Breast epithelium (tissue), 4 donors: ENCODE data around the gene TNS3. TPM values are rescaled to one million over a fixed set of nuclear protein-coding genes. Genes with fewer than 3 reads are reported as not detected.

Source experiments
- DNase-seq, 2 donors: peaks; one replicate each; pipeline ENCODE4 v3.0.0-alpha.2; 2019; ENCODE audit warnings: low spot score in 2 of 2
- H3K27ac ChIP-seq, 2 donors: fragments of 200-600 bp; sonication (generic) in 1 of 2; one replicate each; pipeline ENCODE4 v1.5.1; 2016 to 2019; ENCODE audit warnings: mild to moderate bottlenecking in 1 of 2
- H3K27me3 ChIP-seq, 2 donors: fragments of 200-600 bp; sonication (generic) in 1 of 2; one replicate each; pipeline versions ENCODE4 v1.5.1 to v1.6.0; 2017 to 2019; ENCODE audit warnings: control low read depth in 1 of 2, mild to moderate bottlenecking in 1 of 2
- H3K36me3 ChIP-seq: fragments of 200-600 bp; one replicate; pipeline ENCODE4 v1.5.1; 2019
- H3K4me1 ChIP-seq, 2 donors: fragments of 200-600 bp; sonication (generic); one replicate each; pipeline ENCODE4 v1.5.1; 2016 to 2019; ENCODE audit warnings: control low read depth in 1 of 2
- H3K4me3 ChIP-seq, 3 donors: fragments of 200-600 bp; sonication (generic); 1 replicate in 2 of 3; 2 replicates in 1 of 3; pipeline ENCODE4 v1.5.1; 2016 to 2019; ENCODE audit warnings: mild to moderate bottlenecking in 3 of 3, moderate library complexity in 2 of 3
- H3K9me3 ChIP-seq, 2 donors: fragments of 200-600 bp; sonication (generic) in 1 of 2; one replicate each; pipeline ENCODE4 v1.5.1; 2016 to 2019; ENCODE audit warnings: control low read depth in 1 of 2
- POLR2A ChIP-seq: fragments of 450-650 bp; IDR thresholded peaks from one replicate; pipeline ENCODE4 v1.6.1; 2016; ENCODE audit warnings: antibody characterized with exemption, mild to moderate bottlenecking, moderate library complexity
- POLR2AphosphoS5 ChIP-seq, 3 donors: sonication (generic); formaldehyde crosslinking; IDR thresholded peaks; one replicate each; pipeline ENCODE4 v1.6.1; 2017; ENCODE audit warnings: antibody characterized with exemption in 3 of 3
- intact Hi-C: fragments of 100-400 bp; cut with DNase I; formaldehyde crosslinking; loops from one replicate; pipeline ENCODE4 v1.15.1; 2023; ENCODE audit warnings: low total_unique reads
- total RNA-seq, 3 donors: library from RNA; depleted of rRNA; stranded (reverse); fragments of >200 nt; gene quantifications; one replicate each; pipeline ENCODE4 v1.1.0, GENCODE V29; 2016
- TF ChIP-seq, protein P1 (sequence below), 3 donors: fragments of 450-650 bp; IDR thresholded peaks; one replicate each; pipeline ENCODE4 v1.5.1; 2016 to 2017; ENCODE audit warnings: antibody characterized with exemption in 3 of 3, mild to moderate bottlenecking in 3 of 3, moderate library complexity in 3 of 3

The TNS3 gene
- total RNA-seq, 3 donors from 2014 or later: 41.0 to 78.1 (median 56.2) TPM

DNA sequence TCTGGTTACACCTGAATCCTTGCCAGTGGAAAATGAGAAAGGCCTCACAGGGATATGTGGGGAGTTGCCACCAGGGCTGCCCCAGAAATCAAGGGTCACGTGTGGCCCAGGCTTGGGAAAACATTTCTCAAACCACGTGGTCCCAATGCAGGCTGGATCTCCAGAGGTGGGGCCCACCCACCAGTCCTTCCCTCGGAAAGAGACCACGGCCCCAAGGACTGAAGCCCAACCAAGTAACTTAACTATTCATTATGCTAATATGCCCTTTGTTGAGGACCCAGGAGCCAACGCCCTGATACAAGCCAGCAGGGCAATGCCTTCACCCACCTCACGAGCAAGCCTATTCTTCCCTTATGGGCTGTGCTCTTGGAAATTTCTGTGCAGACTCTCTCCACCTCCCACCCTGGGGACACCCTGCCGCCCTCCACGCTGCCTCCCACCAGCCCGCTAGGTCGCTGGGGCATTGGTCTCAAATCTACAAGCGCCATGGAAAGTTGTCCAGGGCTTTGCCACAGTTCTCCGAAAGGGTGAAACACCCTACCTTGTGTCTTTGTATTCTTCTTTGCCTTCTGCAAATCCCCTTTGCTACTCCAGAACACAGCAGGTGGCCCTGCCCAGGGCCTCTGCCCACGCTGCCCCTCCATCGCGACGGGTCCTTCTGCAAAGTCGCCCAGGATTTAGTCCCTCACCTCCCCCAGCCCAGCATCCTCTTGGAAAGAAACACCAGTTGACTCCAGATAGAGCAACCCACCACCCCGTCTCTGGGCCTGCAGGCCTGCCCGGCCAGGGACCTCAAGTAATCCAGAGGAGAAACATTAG lies 8.8 kb downstream of the TNS3 start:
- Histone ChIP-seq H3K4me1 (peaks cover 18 to 42% of the 10 kb centered on the region in 2 donors), H3K36me3 (no peaks in the 10 kb centered on the region), H3K27me3 (no peaks in the 10 kb centered on the region), H3K27ac (peak overlapping the region; percentile 51 to 75), H3K4me3 (no peak overlapping the region), H3K9me3 (no peaks in the 10 kb centered on the region)
- intact Hi-C loops: no loop called here
- no peak for DNase-seq
- TF ChIP-seq, protein P1, sequence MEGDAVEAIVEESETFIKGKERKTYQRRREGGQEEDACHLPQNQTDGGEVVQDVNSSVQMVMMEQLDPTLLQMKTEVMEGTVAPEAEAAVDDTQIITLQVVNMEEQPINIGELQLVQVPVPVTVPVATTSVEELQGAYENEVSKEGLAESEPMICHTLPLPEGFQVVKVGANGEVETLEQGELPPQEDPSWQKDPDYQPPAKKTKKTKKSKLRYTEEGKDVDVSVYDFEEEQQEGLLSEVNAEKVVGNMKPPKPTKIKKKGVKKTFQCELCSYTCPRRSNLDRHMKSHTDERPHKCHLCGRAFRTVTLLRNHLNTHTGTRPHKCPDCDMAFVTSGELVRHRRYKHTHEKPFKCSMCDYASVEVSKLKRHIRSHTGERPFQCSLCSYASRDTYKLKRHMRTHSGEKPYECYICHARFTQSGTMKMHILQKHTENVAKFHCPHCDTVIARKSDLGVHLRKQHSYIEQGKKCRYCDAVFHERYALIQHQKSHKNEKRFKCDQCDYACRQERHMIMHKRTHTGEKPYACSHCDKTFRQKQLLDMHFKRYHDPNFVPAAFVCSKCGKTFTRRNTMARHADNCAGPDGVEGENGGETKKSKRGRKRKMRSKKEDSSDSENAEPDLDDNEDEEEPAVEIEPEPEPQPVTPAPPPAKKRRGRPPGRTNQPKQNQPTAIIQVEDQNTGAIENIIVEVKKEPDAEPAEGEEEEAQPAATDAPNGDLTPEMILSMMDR (IDR thresholded peaks at IDR 0.05): no peak
- no peak for TF ChIP-seq POLR2AphosphoS5 (IDR thresholded peaks at IDR 0.05)
- no peak for TF ChIP-seq POLR2A

DNA sequence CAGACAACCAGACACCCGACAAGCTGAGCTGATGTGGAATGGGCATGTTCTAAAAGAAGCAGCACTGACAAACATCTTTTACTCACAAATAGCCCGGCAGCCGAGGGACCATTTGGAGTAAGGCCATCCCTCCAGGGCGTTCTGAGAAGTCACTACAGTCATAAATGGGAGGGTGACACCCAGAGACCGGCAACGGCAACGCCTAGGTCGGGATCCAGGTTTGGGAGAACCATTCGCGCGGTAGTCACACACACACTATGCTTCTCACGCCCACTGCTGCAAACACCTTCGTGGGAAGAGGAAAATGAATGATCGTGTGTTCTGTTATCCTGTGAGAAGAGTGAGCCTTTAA lies 9.8 kb downstream of the TNS3 start:
- intact Hi-C loops: no loop called here
- DNase-seq: peak in 1 of 2 donors; percentile 32
- Histone ChIP-seq H3K4me1 (peaks cover 18 to 34% of the 10 kb centered on the region in 2 donors), H3K27ac (peak overlapping the region; percentile 77 to 82), H3K4me3 (peak overlapping the region in 2 of 3 donors; percentile 24 to 55), H3K9me3 (no peaks in the 10 kb centered on the region), H3K36me3 (no peaks in the 10 kb centered on the region), H3K27me3 (no peaks in the 10 kb centered on the region)
- TF ChIP-seq POLR2AphosphoS5 (IDR thresholded peaks at IDR 0.05) (no peak), POLR2A (no peak)
- TF ChIP-seq, protein P1 (IDR thresholded peaks at IDR 0.05): no peak

DNA sequence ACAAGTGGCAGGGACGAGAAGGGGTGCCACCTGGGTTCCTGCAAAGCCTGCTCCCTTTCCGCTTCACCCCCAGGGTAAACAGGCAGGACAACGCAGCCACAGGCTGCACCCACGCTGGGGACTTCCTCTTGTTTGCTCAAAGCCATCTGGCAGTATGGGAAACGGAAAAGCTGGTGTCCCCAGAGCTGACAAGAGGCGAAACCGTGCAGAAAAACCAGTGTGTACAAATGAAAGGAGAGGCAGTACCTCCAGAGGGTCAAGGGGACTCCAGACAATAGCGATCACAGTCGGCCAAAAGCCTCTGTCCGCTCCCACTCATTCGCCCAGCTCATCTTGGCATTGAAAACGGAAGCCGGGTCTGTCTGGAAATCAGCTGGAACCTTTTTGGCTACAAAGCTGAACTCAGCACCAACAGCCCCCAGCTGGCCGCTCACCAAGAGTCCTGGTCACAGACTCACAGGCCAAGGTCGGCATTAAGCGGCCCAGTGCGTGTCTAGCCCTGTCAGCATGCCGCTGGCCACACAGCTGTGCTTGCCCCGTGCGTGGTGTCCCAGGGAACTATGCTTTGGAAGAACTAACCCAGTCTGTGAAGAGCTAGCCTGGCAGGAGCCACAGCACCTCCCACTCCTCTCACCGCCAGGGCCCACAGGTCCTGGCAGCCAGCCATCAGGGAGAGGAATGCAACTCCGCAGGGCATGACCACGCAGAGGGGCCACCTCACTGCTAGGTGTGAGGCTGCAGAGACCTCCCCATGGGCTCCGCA lies 10.4 kb downstream of the TNS3 start:
- Histone ChIP-seq H3K4me3 (peak overlapping the region in 2 of 3 donors; percentile 24 to 55), H3K27me3 (no peaks in the 10 kb centered on the region), H3K27ac (peak overlapping the region; percentile 77 to 82), H3K36me3 (no peaks in the 10 kb centered on the region), H3K9me3 (no peaks in the 10 kb centered on the region), H3K4me1 (peaks cover 18 to 31% of the 10 kb centered on the region in 2 donors)
- DNase-seq: peak; percentile 42 to 59
- TF ChIP-seq POLR2AphosphoS5 (IDR thresholded peaks at IDR 0.05) (peak in 2 of 3 donors; percentile 19 to 26), POLR2A (no peak)
- TF ChIP-seq, protein P1 (IDR thresholded peaks at IDR 0.05): no peak
- intact Hi-C loops: no loop called here

DNA sequence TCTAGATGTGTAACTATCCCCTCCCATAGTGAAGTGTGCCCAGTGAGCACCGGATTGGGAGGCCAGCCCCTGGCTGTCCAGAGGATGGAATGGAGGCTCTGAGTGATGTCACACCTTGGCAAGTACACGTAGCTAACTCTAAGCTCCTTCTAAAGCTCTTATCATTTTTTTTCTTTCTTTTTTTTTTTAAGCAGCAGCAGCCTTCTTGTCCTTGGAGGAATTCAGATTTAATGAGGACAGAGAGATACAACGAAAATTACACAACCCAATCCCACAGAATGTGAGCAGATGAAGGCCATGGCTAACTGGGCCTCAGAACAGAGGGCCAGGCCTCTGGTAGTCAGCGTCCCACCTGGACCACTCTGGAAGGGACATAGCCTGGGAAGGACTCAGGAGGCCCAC lies 11.3 kb downstream of the TNS3 start:
- no peak for TF ChIP-seq POLR2A
- TF ChIP-seq POLR2AphosphoS5 (IDR thresholded peaks at IDR 0.05): no peak
- TF ChIP-seq, protein P1 (IDR thresholded peaks at IDR 0.05): no peak
- H3K36me3 ChIP-seq: no peaks in the 10 kb centered on the region
- peak overlapping the region; percentile 77 to 82 for H3K27ac ChIP-seq
- H3K4me3 ChIP-seq: no peak overlapping the region
- H3K4me1 ChIP-seq: peaks cover 15 to 23% of the 10 kb centered on the region in 2 donors
- H3K27me3 ChIP-seq: no peaks in the 10 kb centered on the region
- no peaks in the 10 kb centered on the region for H3K9me3 ChIP-seq
- intact Hi-C loops: no loop called here
- DNase-seq: no peak

DNA sequence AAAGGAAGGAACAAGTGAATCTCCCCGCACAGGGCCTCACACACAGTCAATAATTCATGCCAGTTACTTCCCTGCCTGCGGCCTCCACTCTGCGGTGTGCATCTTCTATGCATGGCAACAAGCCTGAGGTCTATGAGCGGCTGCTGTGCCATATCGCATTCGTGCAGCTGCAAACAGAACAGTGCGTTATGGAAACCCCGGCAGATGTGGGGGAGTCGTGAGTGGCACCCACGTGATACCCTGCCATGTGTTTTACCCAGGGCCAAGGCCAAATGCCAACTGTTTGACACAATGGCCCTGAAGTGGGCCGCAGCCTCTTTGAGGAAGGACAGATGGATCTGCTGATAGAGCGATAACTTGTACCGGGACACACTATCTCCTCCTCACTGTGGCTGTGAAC lies 13.4 kb downstream of the TNS3 start:
- Histone ChIP-seq H3K27ac (no peak overlapping the region), H3K4me3 (no peak overlapping the region), H3K4me1 (peaks cover 11 to 12% of the 10 kb centered on the region in 2 donors), H3K36me3 (no peaks in the 10 kb centered on the region), H3K27me3 (no peaks in the 10 kb centered on the region), H3K9me3 (no peaks in the 10 kb centered on the region)
- no peak for DNase-seq
- TF ChIP-seq POLR2AphosphoS5 (IDR thresholded peaks at IDR 0.05) (no peak), POLR2A (no peak)
- TF ChIP-seq, protein P1 (IDR thresholded peaks at IDR 0.05): no peak
- intact Hi-C loops: no loop called here
